NCI-H2081 (cell line): ENCODE measurements around the gene AQP12A.

Experiments
- DNase-seq, 2 experiments: peaks; one replicate each; lab custom pipeline; 2025; lab: John Stamatoyannopoulos, UW

Gene AQP12A

DNA sequence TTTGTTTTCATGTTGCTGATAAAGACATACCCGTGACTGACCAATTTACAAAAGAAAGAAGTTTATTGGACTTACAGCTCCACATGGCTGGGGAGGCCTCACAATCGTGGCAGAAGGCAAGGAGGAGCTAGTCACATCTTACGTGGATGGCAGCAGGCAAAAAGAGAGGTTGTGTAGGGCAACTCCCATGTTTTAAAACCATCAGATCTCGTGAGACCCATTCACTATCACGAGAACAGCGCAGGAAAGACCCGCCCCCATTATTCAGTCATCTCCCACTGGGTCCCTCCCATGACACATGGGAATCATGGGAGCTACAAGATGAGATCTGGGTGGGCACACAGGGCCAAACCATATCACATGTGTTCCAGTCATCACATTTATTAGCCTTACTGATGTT is 16.8 kb downstream of the AQP12A start:
- no peak for DNase-seq

DNA sequence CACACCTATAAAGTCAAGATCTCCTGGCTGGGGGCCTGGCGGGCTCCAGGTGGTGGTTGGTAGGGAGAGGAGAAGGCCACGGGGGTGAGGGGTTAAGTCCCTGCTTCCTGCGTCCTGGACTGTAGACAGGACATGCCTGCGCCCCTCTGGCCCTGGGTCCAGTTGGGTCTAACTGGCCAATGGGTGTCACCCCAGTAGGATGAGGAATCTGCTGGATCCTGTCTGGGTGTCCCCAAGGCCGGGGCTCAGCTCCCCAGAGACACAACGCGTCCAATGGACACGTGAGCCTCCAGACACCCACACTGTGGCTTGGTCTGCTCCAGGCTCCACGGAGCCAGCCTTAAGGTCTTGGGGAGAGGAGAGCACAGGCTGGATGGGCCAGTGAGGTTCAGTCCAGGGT is 19.6 kb downstream of the AQP12A start:
- DNase-seq, result no peak

DNA sequence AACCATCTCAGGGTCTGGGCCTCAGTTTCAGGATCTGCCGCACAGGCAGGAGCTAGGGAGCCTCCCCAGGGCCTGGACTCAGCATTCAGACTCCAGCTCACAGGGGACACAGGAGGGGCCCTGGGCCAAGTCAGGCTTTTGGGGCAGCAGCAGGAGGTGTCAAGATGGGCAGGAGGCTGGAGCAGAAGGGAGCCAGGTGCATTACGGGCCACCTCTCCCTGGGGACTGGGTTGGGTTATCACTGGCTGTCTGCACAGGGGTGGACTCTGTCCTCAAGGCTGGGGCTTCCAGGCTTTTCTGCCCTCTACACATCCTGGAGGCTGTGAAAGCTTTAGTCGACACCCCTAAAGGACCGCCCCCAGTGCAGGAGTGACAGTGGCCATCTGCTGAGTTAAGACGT is 20.0 kb downstream of the AQP12A start:
- DNase-seq, result no peak

DNA sequence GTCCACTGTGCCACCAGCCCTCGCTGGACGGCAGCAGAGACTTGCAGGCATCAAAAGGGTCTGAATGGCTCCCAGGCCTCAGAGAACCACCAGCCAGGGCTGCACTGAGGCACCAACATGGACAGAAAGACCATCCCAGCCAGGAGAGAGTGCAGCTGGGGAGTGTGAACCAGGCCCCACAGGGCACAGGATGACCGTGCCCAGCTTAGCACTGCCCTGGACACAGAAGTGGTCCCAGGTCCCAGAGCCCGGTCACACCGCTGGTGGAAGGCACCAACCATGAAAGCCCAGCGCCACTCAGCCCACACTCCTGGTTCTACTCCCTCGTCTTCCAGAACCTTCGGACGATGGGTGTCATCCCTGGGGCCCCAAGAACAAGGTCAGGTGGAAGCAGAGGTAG is 20.5 kb downstream of the AQP12A start:
- DNase-seq, result no peak

DNA sequence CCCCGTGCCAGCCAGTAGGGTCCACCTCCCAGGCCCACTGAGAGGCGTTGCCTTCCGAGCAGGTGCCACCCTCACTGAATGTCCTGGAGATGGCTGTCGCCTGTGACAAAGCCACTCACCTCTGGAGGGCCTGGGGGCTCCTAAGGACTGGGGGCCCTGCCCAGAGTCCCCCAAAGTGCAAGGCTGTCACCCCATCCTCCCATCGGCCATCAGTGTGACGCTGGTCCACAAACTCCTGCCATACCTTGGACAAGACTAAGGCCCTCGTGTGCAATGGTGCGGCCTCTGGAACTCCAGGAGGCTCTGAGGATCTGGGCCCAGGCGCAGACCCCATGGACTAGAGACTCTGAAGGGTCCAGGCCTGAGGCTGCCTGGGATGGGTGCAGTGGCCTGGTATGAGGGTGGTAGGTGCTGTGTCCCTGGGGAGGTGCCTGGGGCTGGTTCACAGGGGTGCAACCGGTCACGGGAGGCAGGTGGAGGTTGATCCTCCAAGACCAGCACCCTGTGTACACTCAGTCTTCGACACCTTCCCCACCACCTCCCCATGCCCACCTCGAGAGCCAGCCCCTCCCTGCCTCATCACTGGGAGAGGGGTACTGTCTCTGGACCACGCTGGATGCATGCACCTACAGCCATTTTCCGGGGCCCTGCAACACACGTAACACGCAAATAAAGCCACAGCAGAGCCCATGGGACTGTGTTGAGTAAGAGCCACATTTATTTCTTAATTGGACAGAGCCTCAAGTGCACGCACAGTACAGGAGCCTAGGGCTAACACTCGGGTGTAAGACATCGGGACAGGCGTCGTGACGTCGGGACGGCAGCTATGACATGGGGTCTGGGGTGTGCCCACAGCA is 21.6 kb downstream of the AQP12A start:
- no peak for DNase-seq

DNA sequence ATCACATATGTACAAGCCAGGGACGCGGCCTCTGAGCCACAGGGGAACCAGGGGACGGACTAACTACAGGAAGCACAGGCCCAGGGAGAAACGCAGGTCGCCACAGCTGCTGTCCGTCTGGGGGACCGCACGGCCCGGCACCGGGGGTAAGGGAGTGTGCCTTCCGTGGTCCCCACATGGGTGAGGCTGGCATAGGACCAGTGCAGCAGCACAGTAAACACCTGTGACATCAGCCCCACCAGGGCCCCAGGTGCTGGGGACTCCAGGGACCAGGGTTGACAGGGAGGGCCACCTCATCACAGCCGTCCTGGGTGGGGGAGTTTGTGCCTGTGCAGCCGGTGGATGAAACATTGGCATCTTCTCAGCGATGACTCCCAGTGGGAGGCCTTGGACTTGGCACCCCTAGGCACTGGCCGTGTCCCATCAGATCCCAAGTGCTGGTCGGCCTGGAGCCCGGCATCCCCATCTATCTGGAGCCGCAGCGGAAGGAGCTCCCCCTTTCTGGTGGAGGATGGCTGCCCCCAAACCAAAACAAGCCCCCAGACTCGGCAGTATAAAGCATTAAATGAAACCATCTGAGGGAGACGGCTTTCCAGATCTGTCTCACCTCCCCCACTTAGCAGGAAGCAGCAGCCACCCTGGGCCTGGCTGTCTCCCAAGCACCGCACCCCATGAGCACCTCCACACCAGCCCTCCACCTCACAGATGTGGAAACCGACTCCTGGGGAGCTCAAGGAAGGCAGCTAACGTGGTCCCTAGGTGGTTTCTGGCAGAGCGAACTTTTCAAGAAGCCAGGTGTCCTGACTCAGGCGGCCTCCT is 22.5 kb downstream of the AQP12A start:
- no peak for DNase-seq

DNA sequence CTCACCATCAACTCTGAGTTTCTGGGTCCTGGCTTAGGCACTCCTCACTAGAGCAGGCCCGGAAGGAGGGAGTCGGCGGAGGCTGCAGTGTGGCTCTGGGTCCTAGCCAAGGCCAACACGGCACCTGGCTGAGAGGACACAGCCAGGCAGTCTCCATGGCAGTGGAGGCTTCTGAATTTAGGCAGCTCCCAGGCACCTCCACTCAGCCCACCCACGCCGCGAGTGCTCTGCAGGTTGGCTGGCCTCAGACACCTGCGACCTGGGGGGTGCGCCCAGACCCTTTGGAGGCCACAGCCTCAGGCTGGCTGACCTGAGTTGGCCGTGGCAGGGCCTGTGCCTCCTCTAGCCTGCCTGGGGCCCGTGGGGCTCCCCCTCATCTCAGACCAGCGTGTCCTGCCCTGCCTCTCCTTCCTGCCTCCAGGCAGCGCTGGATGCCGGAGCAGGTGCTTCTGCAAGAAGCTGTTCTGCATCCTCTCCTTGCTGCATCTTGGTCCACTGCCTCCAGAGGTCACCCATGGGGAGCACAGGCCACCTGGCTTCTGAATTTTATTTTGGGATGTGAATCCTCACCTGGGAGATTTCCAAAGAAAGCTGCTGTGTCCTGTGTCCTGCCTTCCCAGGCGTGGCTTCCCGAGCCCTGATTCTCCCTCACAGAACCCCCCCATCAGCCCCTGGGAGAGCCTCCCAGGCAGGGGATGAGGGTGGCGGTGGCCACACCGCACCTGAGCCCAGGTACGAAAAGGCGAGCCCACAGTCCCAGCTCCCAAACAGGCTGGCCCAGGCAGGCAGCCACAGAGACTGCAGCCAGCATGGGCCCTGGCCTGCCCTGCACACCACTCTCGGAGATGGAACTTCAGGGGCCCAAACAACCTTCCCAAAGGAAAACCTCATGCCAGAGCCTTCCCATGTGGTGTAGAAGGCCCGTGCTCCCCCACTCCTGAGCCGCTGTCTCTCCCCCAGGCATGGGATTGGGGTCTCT is 23.4 kb downstream of the AQP12A start:
- DNase-seq, result peak in 1 of 2 experiments; percentile 33

DNA sequence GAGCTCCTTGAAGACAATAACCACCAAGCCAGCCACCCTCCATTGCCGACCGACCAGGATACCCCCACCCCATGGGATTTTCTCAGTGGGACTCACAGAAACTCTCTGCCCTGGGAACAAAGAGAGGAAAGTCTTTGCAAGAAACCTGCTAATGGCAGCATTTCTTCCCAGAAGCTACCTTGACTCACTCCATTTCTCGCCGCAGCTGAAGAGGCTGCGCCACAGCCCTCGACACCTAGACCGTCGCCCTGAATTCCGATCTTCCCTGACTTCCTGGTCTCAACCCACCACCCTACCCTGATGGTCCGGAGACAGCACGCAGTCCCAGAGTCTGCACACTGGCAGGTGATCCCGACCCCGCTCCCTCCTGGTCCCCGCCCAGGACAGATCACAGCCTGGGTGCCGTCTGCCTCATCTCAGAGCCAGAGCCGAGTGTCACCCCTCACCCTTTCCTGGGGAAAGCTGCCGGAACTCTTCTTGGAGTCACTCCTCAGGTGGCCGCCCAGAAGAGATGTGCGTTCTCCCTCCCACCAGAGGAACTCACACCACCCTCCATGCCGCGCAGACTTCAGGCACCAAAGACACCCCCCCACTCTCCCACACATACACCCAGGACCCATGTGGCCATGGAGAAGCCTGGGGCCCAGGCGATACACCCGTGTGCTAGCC is 24.6 kb downstream of the AQP12A start:
- no peak for DNase-seq

DNA sequence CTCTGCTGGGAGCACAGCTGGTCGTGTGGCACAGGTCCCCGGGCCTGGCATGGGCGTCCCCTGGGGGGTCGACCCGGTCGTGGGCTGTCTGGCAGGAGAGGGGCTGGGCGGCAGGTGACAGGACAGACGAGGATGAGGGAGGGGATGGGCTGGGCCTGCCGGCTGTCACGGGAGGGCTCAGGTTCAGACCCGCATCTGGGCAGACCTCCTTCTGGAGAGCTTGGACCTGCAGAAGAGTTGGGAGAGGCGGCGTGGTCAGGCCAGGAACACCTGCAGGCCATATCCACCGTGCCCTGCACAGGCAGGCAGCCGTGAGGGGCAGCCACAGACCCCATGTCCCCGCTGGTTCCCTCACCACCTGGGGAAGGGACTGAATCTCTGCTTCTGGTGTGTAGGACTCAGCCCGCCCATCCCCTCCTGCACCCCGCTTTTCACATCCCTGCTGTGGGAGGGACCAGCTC is 25.5 kb downstream of the AQP12A start:
- DNase-seq, result no peak

DNA sequence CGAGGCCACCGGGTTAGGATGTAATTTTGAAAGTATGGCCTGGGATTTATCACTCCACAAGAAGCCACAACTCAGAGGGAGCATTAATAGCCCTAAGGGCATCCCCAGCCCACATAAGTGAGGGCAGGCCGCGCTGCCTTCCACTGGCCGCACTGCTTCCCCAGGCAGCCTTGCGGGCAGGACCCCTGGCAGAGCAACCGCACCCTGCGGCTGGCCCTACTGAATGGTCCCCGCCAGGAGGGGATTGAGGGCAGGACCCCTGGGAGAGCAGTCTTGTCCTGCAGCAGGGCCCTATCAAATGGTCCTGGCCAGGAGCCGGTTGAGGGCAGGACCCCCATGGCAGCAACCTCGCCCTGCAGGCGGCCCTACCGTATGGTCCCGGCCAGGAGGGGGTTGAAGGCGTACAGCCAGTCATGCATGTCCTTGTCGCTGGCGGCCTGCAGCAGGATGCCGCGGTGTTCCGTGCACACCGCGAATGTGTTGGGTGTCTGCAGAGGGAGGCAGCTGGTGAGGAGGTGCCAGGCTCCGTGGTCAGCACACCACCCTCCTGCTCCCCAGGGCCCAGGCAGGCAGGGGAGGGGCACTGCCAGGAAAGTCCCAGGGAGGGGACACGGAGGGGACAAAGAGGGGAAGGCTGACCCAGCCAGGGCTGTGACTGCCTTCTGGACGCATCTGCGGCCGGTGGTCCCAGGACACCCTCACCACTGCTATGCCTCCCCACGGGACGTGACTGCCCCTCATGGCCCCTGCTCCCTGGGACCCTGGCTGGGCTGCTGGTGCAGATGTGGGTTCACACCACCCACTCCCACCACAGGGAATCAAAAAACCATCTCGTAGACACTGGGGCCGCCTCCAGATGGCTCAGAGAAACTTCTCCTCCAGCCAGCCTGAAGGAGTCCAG is 26.3 kb downstream of the AQP12A start:
- no peak for DNase-seq

DNA sequence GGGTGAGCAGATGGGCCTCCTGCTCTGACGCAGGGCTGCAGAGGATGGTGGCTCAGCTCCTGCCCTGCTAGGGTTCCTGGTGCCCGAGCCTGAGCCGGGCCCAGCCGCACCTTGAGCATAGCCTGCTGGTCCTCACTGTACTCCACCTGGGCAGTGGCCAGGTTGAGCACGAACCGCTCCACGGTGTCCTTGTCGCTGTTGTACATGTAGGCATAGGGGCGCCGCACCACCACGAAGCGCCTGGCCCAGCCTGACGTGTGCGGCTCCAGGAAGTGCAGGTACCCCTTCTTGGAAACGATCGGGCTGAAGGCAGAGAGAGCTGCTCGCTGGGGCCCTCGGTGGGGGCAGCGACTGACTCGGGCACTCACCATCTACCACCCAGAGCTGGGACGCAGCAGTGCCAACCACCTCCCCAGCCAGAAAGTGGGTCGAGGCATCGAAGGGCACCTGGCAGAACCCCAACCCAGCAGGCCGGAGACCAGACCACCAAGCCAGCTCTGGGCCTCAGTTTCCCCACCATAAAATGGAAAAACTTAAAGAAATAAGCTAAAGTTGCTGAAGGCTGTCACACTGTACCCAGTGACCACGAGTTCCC is 27.3 kb downstream of the AQP12A start:
- DNase-seq, result no peak

DNA sequence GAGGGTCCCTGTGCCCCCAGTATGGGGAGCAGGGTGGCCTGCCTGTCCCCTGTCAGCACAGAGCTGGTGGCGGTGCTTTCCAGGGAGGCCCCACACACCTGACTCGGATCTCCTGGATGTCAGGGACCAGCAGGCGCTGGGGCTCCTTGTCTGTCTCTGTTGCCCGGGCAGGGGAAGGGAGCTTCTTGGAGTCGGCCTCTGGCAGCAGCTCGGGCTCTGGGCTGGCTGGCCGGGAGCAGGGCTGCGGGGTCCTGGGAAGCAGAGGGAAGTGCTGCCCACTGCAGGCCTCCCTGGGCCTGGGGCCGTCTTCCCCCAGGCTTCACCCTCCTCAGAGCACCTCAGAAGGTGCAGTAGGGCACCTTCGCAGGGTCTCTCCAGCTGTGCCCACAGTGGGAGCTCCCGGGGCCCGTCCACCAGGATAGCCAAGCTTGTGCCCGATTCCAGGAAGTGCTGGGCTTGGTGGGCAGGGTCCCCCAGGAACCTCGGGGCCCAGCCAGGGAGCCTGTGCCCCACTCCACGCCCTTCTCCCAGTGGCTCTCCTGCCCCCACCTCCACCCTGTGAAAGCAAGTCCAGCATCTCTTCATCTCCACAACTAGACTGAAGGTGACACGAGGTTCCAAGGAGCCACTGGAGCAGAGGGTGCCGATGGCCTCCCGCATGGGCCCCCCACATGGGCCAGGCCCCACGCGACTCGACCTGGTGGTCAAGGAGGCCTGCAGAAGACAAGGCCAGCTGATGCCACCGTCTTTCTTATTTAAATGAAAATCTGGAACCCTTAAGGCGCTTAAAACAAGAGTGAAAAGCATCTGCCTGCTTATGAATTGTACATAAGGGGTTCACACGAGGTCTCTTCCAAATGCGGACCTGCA is 28.2 kb downstream of the AQP12A start:
- no peak for DNase-seq

DNA sequence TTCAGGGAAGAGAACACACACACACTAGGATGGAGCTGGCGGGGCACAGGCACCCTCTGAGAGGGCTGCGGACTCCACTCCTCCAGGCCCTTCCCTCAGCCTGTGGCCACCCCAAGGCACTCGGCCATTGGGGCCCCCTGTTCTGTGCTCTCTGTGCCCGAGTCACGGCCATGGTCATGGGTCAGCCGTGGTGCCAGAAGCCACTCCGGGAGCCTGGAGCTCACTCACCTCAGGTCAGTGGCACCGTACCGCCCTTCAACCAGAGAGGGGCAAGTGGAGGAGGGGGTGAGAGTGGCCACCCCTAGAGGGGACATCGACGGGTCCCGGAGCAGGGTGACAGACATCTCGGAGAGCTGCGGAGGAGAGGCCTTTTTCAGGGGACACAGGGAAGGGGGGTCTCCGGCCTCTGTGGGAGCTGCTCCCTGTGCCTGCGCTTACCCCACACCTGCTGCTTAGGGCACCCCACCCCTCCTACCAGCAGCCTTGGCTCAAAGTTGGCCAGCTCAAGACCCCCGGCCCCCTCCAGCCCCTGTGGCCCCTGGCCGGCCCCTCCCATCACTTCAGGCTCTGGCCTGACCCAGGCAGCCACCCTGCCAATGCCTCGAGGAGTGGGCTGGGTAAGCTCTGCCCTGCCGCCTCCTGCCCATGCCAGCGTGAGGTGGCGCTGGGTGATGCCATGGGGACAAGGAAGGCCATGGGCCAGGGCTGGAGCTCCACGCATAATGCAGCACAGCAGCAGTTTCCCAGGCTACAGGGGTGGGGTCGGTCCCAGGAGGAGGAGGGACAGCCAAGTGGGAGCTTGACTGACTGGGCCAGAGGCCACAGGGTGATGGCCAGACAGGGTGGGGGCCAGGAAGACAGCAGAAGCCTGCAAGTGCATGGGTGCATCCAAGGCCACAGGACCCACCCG is 29.3 kb downstream of the AQP12A start:
- no peak for DNase-seq

DNA sequence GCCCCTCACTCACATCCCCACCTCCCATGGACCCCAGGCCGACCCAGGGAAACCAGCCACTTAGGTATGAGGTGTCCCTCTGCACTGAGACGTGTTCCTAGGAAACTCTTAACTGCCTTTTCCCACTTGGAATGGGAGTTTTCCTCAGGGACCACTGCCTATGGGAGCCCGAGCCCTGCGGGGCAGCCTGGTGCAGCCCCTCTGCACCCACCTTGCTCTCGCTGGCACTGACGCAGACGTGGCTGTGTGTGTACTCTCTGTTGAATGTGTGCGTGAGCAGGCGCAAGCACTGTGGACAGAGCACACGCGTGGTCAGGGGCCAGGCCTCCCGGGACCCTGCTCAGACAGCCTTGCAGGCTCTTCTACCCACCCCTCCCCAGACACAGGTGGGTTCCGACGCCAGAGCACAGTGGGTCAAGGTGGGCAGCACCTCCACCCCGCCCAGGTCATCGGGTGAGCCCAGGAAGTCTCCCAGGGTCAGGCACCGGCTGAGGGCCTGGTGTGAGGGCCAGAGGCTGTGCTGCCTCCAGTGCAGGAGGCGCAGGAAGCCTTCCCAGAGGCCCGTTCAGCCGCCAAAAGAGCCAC is 30.0 kb downstream of the AQP12A start:
- DNase-seq, result no peak

DNA sequence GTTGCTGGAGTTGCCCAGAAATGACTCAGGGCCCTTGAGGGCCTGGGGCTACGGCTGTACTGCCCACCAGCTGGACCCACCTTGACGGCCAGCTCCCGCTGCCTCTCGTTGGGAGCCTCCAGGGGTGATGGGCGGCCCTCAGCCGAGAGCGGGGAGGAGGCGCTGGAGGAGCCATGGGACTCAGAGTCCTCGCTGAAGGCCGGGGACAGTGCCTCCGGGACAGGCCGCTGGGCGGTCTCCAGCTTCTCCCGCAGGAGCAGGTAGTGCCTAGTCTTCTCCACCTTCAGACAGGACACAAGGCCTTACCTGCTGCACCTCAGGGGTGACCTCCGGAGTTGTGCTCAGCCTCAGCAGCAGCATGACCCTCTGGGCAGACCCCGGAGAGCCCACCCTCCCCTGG is 30.7 kb downstream of the AQP12A start:
- no peak for DNase-seq

DNA sequence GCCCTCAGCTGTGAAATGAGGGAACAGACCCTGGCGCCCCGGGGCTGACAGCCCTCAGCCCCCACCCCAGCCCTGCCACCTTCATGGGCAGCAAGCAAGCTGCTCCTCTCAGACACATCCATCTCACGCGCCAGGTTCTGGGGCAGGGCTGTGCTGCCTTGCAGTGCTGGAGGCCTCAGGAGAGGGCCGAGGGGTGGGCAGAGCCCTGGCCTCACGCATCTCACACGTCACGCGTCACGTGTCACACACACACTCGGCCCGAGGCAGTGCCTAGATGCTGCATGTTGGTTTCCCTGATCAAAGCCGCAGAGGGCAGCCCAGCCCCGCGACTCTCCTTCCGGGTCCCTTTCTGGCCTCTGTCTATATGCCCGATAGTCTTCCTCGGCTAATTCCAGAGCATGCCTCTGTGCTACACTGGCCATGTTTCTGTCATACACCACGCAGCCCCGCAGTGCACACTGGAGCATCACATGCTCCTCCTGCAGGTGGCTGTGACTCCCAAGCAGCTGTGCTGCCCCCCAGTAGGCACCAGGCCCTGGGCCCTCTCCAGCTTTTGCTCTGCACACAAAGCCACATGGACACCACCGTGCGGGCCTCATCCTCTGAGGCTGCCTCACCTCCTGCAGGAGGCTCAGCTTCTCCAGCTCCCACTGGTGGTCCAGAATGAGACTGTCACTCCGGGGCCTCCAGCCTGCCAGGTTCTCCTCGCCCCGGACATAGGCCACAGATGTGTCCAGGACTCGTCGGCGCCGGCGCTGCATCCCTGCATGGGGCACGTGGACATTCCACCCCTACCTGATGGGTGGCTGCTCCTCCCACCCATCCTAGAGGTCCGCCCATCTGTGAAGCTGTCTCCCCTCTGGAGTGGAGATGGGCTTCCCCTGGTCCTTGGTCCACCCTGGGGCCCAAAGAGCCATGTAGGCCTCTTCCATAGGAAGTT is 31.4 kb downstream of the AQP12A start:
- DNase-seq, result no peak
